Hematopoietic multipotent progenitor cell treated with erythropoietin and hydrocortisone succinate and interleukin-3 and kit ligand, for 17 days (in vitro differentiated cells): ENCODE data around the gene MAD1L1.
"Not testable (repeated sequence)": the region's sequence is repeated elsewhere in the genome, so short reads cannot be mapped to it uniquely, and the experiment has no call there.

Experiments used
- DNase-seq: peaks from one replicate; pipeline ENCODE4 v3.0.0-alpha.2; 2015; ENCODE audit warnings: low spot score

Gene MAD1L1

GRCh38 chr7:1850111-1850975 is 382.4 kb downstream of the MAD1L1 start:
- DNase-seq: no peak

GRCh38 chr7:1849351-1850041 is 383.2 kb downstream of the MAD1L1 start:
- no peak for DNase-seq

- DNase-seq: no peak
Measured at GRCh38 chr7:1848911-1849311, 383.8 kb downstream of the MAD1L1 start.

GRCh38 chr7:1848013-1848640 is 384.6 kb downstream of the MAD1L1 start:
- DNase-seq: no peak

- DNase-seq: no peak
Measured at GRCh38 chr7:1847260-1848001, 385.3 kb downstream of the MAD1L1 start.

- DNase-seq: no peak
Measured at GRCh38 chr7:1846331-1847065, 386.2 kb downstream of the MAD1L1 start.

GRCh38 chr7:1845536-1846311 is 387.0 kb downstream of the MAD1L1 start:
- no peak for DNase-seq

GRCh38 chr7:1844951-1845390 is 387.8 kb downstream of the MAD1L1 start:
- no peak for DNase-seq

GRCh38 chr7:1844336-1844950 is 388.3 kb downstream of the MAD1L1 start:
- DNase-seq: no peak

GRCh38 chr7:1843921-1844335 is 388.8 kb downstream of the MAD1L1 start:
- no peak for DNase-seq

GRCh38 chr7:1843271-1843861 is 389.4 kb downstream of the MAD1L1 start:
- no peak for DNase-seq

- DNase-seq: no peak
Measured at GRCh38 chr7:1842321-1843221, 390.2 kb downstream of the MAD1L1 start.

GRCh38 chr7:1841286-1842021 is 391.3 kb downstream of the MAD1L1 start:
- not testable (repeated sequence) for DNase-seq

- DNase-seq: not testable (repeated sequence)
Measured at GRCh38 chr7:1840744-1841143, 392.0 kb downstream of the MAD1L1 start.

- no peak for DNase-seq
Measured at GRCh38 chr7:1839701-1840100, 393.0 kb downstream of the MAD1L1 start.

- not testable (repeated sequence) for DNase-seq
Measured at GRCh38 chr7:1838911-1839531, 393.7 kb downstream of the MAD1L1 start.

GRCh38 chr7:1838544-1838872 is 394.2 kb downstream of the MAD1L1 start:
- not testable (repeated sequence) for DNase-seq
